Measurements from ENCODE around the gene RRP7A.

- TF ChIP-seq, protein P1, sequence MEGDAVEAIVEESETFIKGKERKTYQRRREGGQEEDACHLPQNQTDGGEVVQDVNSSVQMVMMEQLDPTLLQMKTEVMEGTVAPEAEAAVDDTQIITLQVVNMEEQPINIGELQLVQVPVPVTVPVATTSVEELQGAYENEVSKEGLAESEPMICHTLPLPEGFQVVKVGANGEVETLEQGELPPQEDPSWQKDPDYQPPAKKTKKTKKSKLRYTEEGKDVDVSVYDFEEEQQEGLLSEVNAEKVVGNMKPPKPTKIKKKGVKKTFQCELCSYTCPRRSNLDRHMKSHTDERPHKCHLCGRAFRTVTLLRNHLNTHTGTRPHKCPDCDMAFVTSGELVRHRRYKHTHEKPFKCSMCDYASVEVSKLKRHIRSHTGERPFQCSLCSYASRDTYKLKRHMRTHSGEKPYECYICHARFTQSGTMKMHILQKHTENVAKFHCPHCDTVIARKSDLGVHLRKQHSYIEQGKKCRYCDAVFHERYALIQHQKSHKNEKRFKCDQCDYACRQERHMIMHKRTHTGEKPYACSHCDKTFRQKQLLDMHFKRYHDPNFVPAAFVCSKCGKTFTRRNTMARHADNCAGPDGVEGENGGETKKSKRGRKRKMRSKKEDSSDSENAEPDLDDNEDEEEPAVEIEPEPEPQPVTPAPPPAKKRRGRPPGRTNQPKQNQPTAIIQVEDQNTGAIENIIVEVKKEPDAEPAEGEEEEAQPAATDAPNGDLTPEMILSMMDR (IDR thresholded peaks at IDR 0.05; ENCODE audit: borderline replicate concordance, extremely low read depth, low read length, poor library complexity, severe bottlenecking): no peak
- no peak for TF ChIP-seq EZH2 (IDR thresholded peaks at IDR 0.05; ENCODE audit: borderline replicate concordance, low read depth, low read length, severe bottlenecking)
Observed at GRCh38 chr22:42553475-42554361, 34.1 kb upstream of the RRP7A start, which contains the start of gene SERHL2.
